ENCODE measurements around the gene ZSCAN9. TPM values are rescaled to one million over a fixed set of nuclear protein-coding genes. Genes with fewer than 3 reads are reported as not detected.

The ZSCAN9 gene
- total RNA-seq, 4 donors from 2014 or later = 17.6 to 38.9 (median 24.6) TPM

DNA sequence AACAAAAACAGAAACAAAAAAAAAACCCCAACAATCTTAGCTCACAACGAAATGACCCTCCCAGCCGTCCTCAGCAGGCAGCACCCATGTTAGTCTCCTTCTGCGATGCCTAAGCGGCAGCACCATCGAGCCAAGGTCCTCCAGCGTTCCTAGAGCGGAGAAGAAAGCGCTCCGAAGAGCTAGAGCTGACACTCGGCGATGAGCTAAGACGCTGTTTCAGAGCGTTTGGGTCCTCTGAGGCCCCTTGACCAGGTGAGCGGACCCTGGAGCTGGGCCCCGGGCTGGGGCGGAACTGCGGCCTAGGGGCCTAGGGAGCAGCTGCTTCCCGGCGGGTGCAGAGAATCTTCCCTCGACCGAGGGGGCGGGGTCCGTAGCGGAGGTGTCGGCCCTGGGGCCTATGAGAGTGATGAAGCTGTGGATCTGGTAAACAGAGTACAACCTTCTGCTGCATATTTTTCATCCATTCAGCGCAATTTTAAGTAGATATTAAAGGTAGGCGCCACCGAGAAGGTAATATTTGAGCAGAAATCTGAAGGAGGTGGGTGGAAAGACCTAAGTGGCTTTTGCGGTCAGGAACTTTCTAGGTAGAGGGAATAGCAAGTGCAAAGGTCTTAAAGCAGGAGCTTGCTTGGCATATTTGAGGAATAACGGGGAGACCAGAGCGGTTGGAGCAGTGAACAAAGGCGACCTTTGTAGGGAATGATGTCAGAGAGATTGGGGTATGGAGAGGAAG is 42.1 kb downstream of the ZSCAN9 start, which contains the start of gene ZSCAN26:
Gene ZSCAN26 (plus strand): TSS at position 182 of the 733 bp plus-strand sequence. CDS start 4,777 bp downstream, outside the sequence.
- no peaks in the 10 kb centered on the region for H3K36me3 ChIP-seq
- H3K4me1 ChIP-seq = no peaks in the 10 kb centered on the region
- peak; percentile 19 to 53 for TF ChIP-seq POLR2A (IDR thresholded peaks at IDR 0.05)
- TF ChIP-seq, protein P1, sequence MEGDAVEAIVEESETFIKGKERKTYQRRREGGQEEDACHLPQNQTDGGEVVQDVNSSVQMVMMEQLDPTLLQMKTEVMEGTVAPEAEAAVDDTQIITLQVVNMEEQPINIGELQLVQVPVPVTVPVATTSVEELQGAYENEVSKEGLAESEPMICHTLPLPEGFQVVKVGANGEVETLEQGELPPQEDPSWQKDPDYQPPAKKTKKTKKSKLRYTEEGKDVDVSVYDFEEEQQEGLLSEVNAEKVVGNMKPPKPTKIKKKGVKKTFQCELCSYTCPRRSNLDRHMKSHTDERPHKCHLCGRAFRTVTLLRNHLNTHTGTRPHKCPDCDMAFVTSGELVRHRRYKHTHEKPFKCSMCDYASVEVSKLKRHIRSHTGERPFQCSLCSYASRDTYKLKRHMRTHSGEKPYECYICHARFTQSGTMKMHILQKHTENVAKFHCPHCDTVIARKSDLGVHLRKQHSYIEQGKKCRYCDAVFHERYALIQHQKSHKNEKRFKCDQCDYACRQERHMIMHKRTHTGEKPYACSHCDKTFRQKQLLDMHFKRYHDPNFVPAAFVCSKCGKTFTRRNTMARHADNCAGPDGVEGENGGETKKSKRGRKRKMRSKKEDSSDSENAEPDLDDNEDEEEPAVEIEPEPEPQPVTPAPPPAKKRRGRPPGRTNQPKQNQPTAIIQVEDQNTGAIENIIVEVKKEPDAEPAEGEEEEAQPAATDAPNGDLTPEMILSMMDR (IDR thresholded peaks at IDR 0.05) = peak in 1 of 4 experiments; percentile 6
- peak within 1 kb of the TSS; percentile 86 to 90 for H3K4me3 ChIP-seq
- intact Hi-C loops (cut with DNase I; ENCODE audit: low total_unique reads) = no loop called here
- H3K27me3 ChIP-seq = no peaks in the 10 kb centered on the region
- peak; percentile 81 to 91 for DNase-seq
- H3K27ac ChIP-seq = peak within 1 kb of the TSS; percentile 85 to 89
- no peaks in the 10 kb centered on the region for H3K9me3 ChIP-seq

GRCh38 chr6:28267695-28268059 is 42.6 kb downstream of the ZSCAN9 start:
- Histone ChIP-seq H3K4me1 (no peaks in the 10 kb centered on the region), H3K27ac (peak overlapping the region; percentile 85 to 89), H3K4me3 (peak overlapping the region; percentile 86 to 90), H3K36me3 (no peaks in the 10 kb centered on the region), H3K9me3 (no peaks in the 10 kb centered on the region), H3K27me3 (no peaks in the 10 kb centered on the region)
- DNase-seq = no peak
- intact Hi-C loops (cut with DNase I; ENCODE audit: low total_unique reads) = no loop called here
- TF ChIP-seq POLR2A (IDR thresholded peaks at IDR 0.05) = no peak
- TF ChIP-seq, protein P1 (IDR thresholded peaks at IDR 0.05) = no peak

GRCh38 chr6:28269492-28269891 is 44.4 kb downstream of the ZSCAN9 start:
- Histone ChIP-seq H3K27me3 (no peaks in the 10 kb centered on the region), H3K27ac (no peak overlapping the region), H3K4me3 (no peak overlapping the region), H3K36me3 (peaks cover 0 to 3% of the 10 kb centered on the region in 2 donors), H3K4me1 (no peaks in the 10 kb centered on the region), H3K9me3 (no peaks in the 10 kb centered on the region)
- intact Hi-C loops (cut with DNase I; ENCODE audit: low total_unique reads) = no loop called here
- no peak for DNase-seq
- TF ChIP-seq, protein P1 (IDR thresholded peaks at IDR 0.05) = no peak
- no peak for TF ChIP-seq POLR2A (IDR thresholded peaks at IDR 0.05)

DNA sequence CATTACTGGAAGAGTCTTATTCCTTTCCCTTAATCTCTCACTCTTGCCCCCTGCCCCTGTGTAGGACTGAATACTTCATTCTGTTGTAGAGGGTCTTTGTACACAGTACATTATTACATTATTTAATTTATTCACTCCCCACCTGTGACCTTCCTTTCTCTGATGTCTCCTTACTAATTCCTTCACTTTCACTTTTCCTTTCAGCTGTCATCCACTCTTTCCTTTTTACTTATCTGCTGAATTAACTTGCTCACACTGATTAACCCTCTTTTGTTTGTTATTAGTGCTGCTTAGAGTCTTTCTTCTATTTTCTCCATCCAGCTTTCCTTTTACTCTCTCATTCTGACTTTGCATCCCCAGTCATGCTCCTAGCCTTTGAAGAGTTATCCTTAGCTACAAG is 49.8 kb downstream of the ZSCAN9 start:
- H3K4me1 ChIP-seq = no peaks in the 10 kb centered on the region
- no peak overlapping the region for H3K4me3 ChIP-seq
- TF ChIP-seq POLR2A (IDR thresholded peaks at IDR 0.05) = no peak
- TF ChIP-seq, protein P1 (IDR thresholded peaks at IDR 0.05) = no peak
- peaks cover 0 to 3% of the 10 kb centered on the region in 2 donors for H3K36me3 ChIP-seq
- H3K9me3 ChIP-seq = no peaks in the 10 kb centered on the region
- H3K27me3 ChIP-seq = no peaks in the 10 kb centered on the region
- intact Hi-C loops (cut with DNase I; ENCODE audit: low total_unique reads) = loop anchor here (10.0 kb wide), 1 partner anchor 50 kb away; no protein-coding TSS in a partner anchor
- no peak overlapping the region for H3K27ac ChIP-seq
- DNase-seq = no peak

- no peak for DNase-seq
- no peak overlapping the region for H3K4me3 ChIP-seq
- TF ChIP-seq, protein P1 (IDR thresholded peaks at IDR 0.05) = no peak
- intact Hi-C loops (cut with DNase I; ENCODE audit: low total_unique reads) = loop anchor here (10.0 kb wide), 1 partner anchor 47 kb away; no protein-coding TSS in a partner anchor
- H3K27ac ChIP-seq = no peak overlapping the region
- H3K27me3 ChIP-seq = no peaks in the 10 kb centered on the region
- H3K4me1 ChIP-seq = no peaks in the 10 kb centered on the region
- no peaks in the 10 kb centered on the region for H3K9me3 ChIP-seq
- H3K36me3 ChIP-seq = peaks cover 0 to 3% of the 10 kb centered on the region in 2 donors
These were observed 52.7 kb downstream of the ZSCAN9 start for GRCh38 chr6:28277746-28278145.

Data from uterus (tissue), 4 donors.